ENCODE results near the gene CCSAP. TPM values are rescaled to one million over a fixed set of nuclear protein-coding genes. Genes with fewer than 3 reads are reported as not detected.

Gene CCSAP
- total and polyA plus RNA-seq, 2 donors (not counting 1 experiment from before 2014, with no cell fraction given), result 4.4 to 6.9 TPM

GRCh38 chr1:229318056-229318455 is 24.8 kb downstream of the CCSAP start:
- Histone ChIP-seq H3K9ac (ENCODE audit: insufficient read depth, low read length) (no peak overlapping the region), H3K27me3 (ENCODE audit: control insufficient read depth, insufficient read depth, low read length) (no peaks in the 10 kb centered on the region), H3K4me3 (replicated peaks in 1 of 4; ENCODE audit: control extremely low read depth in 1 of 4, insufficient read depth in 1 of 4, low read depth in 3 of 4, low read length in 4 of 4) (no peak overlapping the region), H3K36me3 (ENCODE audit: control insufficient read depth, insufficient read depth, low read length) (no peaks in the 10 kb centered on the region), H4K20me1 (ENCODE audit: control insufficient read depth, extremely low read depth, insufficient read depth, low read length) (no peaks in the 10 kb centered on the region), H2AFZ (ENCODE audit: low read length) (no peak overlapping the region), H3K79me2 (ENCODE audit: control insufficient read depth, insufficient read depth, low read length) (no peaks in the 10 kb centered on the region), H3K4me1 (ENCODE audit: control insufficient read depth, extremely low read depth, insufficient read depth, low read length) (no peaks in the 10 kb centered on the region), H3K27ac (ENCODE audit: insufficient read depth, low read length) (no peak overlapping the region), H3K9me3 (ENCODE audit: control insufficient read depth, insufficient read depth, low read depth, low read length) (no peaks in the 10 kb centered on the region), H3K4me2 (ENCODE audit: extremely low read depth, insufficient read depth, low read length) (no peak overlapping the region)
- DNase-seq (ENCODE audit: low read depth in 2 of 2), result peak in 1 of 2 donors; percentile 60
- TF ChIP-seq EZH2 (IDR thresholded peaks at IDR 0.05; ENCODE audit: low read length, missing control alignments), result no peak
- no peak for TF ChIP-seq CTCF (conservative IDR thresholded peaks at IDR 0.05 in 1 of 2, IDR thresholded peaks at IDR 0.05 in 1 of 2; ENCODE audit: low read depth in 1 of 2, low read length in 2 of 2)

GRCh38 chr1:229316166-229316565 is 26.7 kb downstream of the CCSAP start:
- H3K27ac ChIP-seq (ENCODE audit: insufficient read depth, low read length), result no peak overlapping the region
- TF ChIP-seq CTCF (conservative IDR thresholded peaks at IDR 0.05 in 1 of 2, IDR thresholded peaks at IDR 0.05 in 1 of 2; ENCODE audit: low read depth in 1 of 2, low read length in 2 of 2) (no peak), EZH2 (IDR thresholded peaks at IDR 0.05; ENCODE audit: low read length, missing control alignments) (no peak)
- no peak overlapping the region for H3K4me2 ChIP-seq (ENCODE audit: extremely low read depth, insufficient read depth, low read length)
- H3K4me1 ChIP-seq (ENCODE audit: control insufficient read depth, extremely low read depth, insufficient read depth, low read length), result no peaks in the 10 kb centered on the region
- H2AFZ ChIP-seq (ENCODE audit: low read length), result no peak overlapping the region
- H3K79me2 ChIP-seq (ENCODE audit: control insufficient read depth, insufficient read depth, low read length), result no peaks in the 10 kb centered on the region
- H4K20me1 ChIP-seq (ENCODE audit: control insufficient read depth, extremely low read depth, insufficient read depth, low read length), result no peaks in the 10 kb centered on the region
- no peak for DNase-seq (ENCODE audit: low read depth in 2 of 2)
- H3K9ac ChIP-seq (ENCODE audit: insufficient read depth, low read length), result no peak overlapping the region
- H3K27me3 ChIP-seq (ENCODE audit: control insufficient read depth, insufficient read depth, low read length), result no peaks in the 10 kb centered on the region
- H3K36me3 ChIP-seq (ENCODE audit: control insufficient read depth, insufficient read depth, low read length), result no peaks in the 10 kb centered on the region
- H3K4me3 ChIP-seq (replicated peaks in 1 of 4; ENCODE audit: control extremely low read depth in 1 of 4, insufficient read depth in 1 of 4, low read depth in 3 of 4, low read length in 4 of 4), result no peak overlapping the region
- H3K9me3 ChIP-seq (ENCODE audit: control insufficient read depth, insufficient read depth, low read depth, low read length), result no peaks in the 10 kb centered on the region

GRCh38 chr1:229310833-229311232 is 32.0 kb downstream of the CCSAP start:
- no peaks in the 10 kb centered on the region for H4K20me1 ChIP-seq (ENCODE audit: control insufficient read depth, extremely low read depth, insufficient read depth, low read length)
- no peak overlapping the region for H2AFZ ChIP-seq (ENCODE audit: low read length)
- TF ChIP-seq CTCF (conservative IDR thresholded peaks at IDR 0.05 in 1 of 2, IDR thresholded peaks at IDR 0.05 in 1 of 2; ENCODE audit: low read depth in 1 of 2, low read length in 2 of 2), result no peak
- no peak for TF ChIP-seq EZH2 (IDR thresholded peaks at IDR 0.05; ENCODE audit: low read length, missing control alignments)
- no peaks in the 10 kb centered on the region for H3K36me3 ChIP-seq (ENCODE audit: control insufficient read depth, insufficient read depth, low read length)
- H3K79me2 ChIP-seq (ENCODE audit: control insufficient read depth, insufficient read depth, low read length), result no peaks in the 10 kb centered on the region
- no peak overlapping the region for H3K4me2 ChIP-seq (ENCODE audit: extremely low read depth, insufficient read depth, low read length)
- H3K4me1 ChIP-seq (ENCODE audit: control insufficient read depth, extremely low read depth, insufficient read depth, low read length), result no peaks in the 10 kb centered on the region
- H3K4me3 ChIP-seq (replicated peaks in 1 of 4; ENCODE audit: control extremely low read depth in 1 of 4, insufficient read depth in 1 of 4, low read depth in 3 of 4, low read length in 4 of 4), result no peak overlapping the region
- DNase-seq (ENCODE audit: low read depth in 2 of 2), result peak; percentile 24 to 53
- no peak overlapping the region for H3K9ac ChIP-seq (ENCODE audit: insufficient read depth, low read length)
- H3K9me3 ChIP-seq (ENCODE audit: control insufficient read depth, insufficient read depth, low read depth, low read length), result no peaks in the 10 kb centered on the region
- H3K27ac ChIP-seq (ENCODE audit: insufficient read depth, low read length), result no peak overlapping the region
- no peaks in the 10 kb centered on the region for H3K27me3 ChIP-seq (ENCODE audit: control insufficient read depth, insufficient read depth, low read length)

Data from fibroblast of lung (primary cell).